Gastrocnemius medialis (tissue), 4 donors: Measurements from ENCODE around the gene ARNT2.

Experiments
- POLR2A ChIP-seq, 2 donors: fragments of 450-650 bp; IDR thresholded peaks; one replicate each; pipeline ENCODE4 v1.6.1; 2017; ENCODE audit warnings: antibody characterized with exemption in 2 of 2, mild to moderate bottlenecking in 2 of 2, moderate library complexity in 2 of 2
- TF ChIP-seq, protein P1 (sequence below), 5 experiments: fragments of 450-650 bp in 3 of 5; fragments of 200-600 bp in 2 of 5; sonication (generic) in 2 of 5; IDR thresholded peaks in 4 of 5; conservative IDR thresholded peaks in 1 of 5; 1 replicate in 4 of 5; 2 replicates in 1 of 5; pipeline ENCODE4 v1.5.1; 2016 to 2019; ENCODE audit warnings: antibody characterized with exemption in 5 of 5, mild to moderate bottlenecking in 3 of 5, moderate library complexity in 3 of 5

DNA sequence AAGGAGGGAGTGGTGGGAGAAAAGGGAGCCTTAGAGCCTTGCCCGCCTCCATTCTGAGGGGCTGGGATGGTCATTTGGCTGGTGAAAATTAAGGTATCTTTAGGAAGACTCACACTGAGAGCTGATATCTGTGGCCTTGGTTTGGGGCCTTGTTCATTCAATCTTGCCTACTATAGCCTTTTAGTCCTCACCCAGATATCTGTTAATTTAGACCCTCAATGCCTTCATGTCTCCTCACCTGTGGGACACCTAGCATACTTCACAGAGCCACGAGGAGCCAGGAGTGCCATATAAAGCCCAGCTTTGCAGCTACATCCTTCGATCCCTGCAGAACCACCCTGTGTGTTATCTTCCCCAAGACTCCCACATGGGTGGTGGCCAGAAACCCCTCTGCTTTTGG, 4.7 kb upstream of the ARNT2 start:
- TF ChIP-seq, protein P1, sequence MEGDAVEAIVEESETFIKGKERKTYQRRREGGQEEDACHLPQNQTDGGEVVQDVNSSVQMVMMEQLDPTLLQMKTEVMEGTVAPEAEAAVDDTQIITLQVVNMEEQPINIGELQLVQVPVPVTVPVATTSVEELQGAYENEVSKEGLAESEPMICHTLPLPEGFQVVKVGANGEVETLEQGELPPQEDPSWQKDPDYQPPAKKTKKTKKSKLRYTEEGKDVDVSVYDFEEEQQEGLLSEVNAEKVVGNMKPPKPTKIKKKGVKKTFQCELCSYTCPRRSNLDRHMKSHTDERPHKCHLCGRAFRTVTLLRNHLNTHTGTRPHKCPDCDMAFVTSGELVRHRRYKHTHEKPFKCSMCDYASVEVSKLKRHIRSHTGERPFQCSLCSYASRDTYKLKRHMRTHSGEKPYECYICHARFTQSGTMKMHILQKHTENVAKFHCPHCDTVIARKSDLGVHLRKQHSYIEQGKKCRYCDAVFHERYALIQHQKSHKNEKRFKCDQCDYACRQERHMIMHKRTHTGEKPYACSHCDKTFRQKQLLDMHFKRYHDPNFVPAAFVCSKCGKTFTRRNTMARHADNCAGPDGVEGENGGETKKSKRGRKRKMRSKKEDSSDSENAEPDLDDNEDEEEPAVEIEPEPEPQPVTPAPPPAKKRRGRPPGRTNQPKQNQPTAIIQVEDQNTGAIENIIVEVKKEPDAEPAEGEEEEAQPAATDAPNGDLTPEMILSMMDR (IDR thresholded peaks at IDR 0.05 in 4 of 5, conservative IDR thresholded peaks at IDR 0.05 in 1 of 5), result no peak
- no peak for TF ChIP-seq POLR2A (IDR thresholded peaks at IDR 0.05)
